Measurements from ENCODE around the gene CREBZF.
A peak's percentile ranks its signal among the peaks of the same experiment; 100 is the strongest.
"Not testable (repeated sequence)": the region's sequence is repeated elsewhere in the genome, so short reads cannot be mapped to it uniquely, and the experiment has no call there.

Gene CREBZF

GRCh38 chr11:85668157-85668556 is 3.2 kb upstream of the CREBZF start:
- no peak for DNase-seq

GRCh38 chr11:85666687-85667086 is 1.8 kb upstream of the CREBZF start:
- DNase-seq: no peak

- DNase-seq: peak in 1 of 2 experiments; percentile 22
These were observed 804 bp upstream of the CREBZF start for GRCh38 chr11:85665733-85666132.

GRCh38 chr11:85663753-85664614 is 945 bp downstream of the CREBZF start:
- DNase-seq: peak; percentile 28 to 57

GRCh38 chr11:85663080-85663752 is 1.7 kb downstream of the CREBZF start:
- no peak for DNase-seq

GRCh38 chr11:85661972-85662664 is 2.8 kb downstream of the CREBZF start:
- DNase-seq: no peak

- DNase-seq: no peak
These were observed 6.7 kb downstream of the CREBZF start for GRCh38 chr11:85658180-85658579.

- DNase-seq: no peak
These were observed 8.2 kb downstream of the CREBZF start for GRCh38 chr11:85656777-85657176.

GRCh38 chr11:85654343-85654742 is 10.6 kb downstream of the CREBZF start:
- not testable (repeated sequence) for DNase-seq

- DNase-seq: no peak
These were observed 12.0 kb downstream of the CREBZF start for GRCh38 chr11:85652786-85653447.

GRCh38 chr11:85651118-85651517 is 13.8 kb downstream of the CREBZF start:
- no peak for DNase-seq

GRCh38 chr11:85647604-85648299 is 17.2 kb downstream of the CREBZF start, which contains the start of gene TMEM126A:
Gene TMEM126A (plus strand): TSS chr11:85647967. CDS start chr11:85650256, 2,289 bp downstream.
- DNase-seq: peak; percentile 90 to 94

GRCh38 chr11:85647078-85647477 is 17.9 kb downstream of the CREBZF start:
- no peak for DNase-seq

- no peak for DNase-seq
These were observed 21.7 kb downstream of the CREBZF start for GRCh38 chr11:85643191-85643614.

- no peak for DNase-seq
These were observed 30.2 kb downstream of the CREBZF start for GRCh38 chr11:85634747-85635146.

GRCh38 chr11:85628771-85629341 is 36.1 kb downstream of the CREBZF start:
- DNase-seq: no peak

- DNase-seq: peak; percentile 94 to 97
These were observed 36.7 kb downstream of the CREBZF start, which contains the start of gene TMEM126B for GRCh38 chr11:85627998-85628770. Gene TMEM126B (plus strand): TSS chr11:85628593. CDS start chr11:85628608, 15 bp downstream.

- DNase-seq: peak in 1 of 2 experiments; percentile 40
These were observed 37.5 kb downstream of the CREBZF start, which contains the start of gene DLG2 for GRCh38 chr11:85627332-85627997. Gene DLG2 (minus strand): TSS chr11:85627344.

- DNase-seq: peak; percentile 13 to 35
These were observed 38.4 kb downstream of the CREBZF start for GRCh38 chr11:85626496-85626895.

- DNase-seq: no peak
These were observed 44.7 kb downstream of the CREBZF start for GRCh38 chr11:85620256-85620655.

All from SHP77 (cell line).